GM18867 (cell line): Measurements from ENCODE around the gene DRAM1.

Experiments used
- ATAC-seq: cut with Tn5 transposase; IDR thresholded peaks from one replicate; pipeline ENCODE4 v1.9.1; 2021; ENCODE audit warnings: mild to moderate bottlenecking, moderate library complexity; ENCODE audit not compliant: unreplicated experiment

The DRAM1 gene

DNA sequence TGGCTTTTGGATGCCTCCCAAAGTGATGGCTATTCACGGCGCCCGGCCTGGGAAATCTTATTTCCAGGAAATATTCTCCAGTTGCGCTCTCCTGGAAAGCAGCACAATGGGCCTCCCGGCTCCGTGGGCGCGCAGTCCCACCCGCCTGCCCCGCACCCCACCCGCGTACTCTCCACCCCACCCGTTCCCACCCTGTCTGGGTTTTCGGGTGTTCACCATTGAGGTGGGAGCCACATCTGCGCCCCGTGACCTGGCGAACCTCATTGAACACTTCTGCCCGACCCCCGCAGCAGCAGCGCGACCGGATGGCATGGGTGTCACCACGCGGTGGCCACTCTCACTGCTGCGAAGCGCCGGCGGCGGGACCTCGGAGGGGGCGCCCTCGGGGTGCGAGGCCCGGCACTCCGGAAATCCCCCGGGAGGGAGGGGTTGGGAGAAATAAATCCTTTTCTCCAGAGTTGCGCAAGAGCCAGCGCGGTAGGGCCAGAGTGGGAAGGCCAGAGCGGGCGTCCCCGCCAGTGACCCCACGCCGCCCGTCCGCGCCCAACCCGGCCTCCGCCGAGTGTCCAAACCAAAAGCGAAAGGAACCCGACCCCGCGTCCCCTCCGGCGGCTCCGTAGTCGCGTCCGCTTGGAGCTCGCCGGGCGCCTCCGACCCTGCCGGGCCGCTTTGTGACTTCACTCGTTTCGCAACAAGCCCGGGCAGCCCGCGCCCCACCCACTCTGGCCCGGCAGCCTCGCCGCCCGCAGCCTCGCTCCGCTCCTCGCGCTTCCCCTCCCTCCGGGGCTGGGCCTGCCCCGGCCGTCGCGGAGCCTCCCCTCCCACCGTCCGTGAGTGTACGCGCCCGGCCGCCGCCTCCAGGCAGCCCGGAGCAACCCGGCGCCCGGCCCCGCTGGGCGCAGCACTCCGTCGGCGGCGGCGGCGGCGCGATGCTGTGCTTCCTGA lies at the start of gene DRAM1:
DRAM1 (plus strand) TSS at position 720 of the 945 bp plus-strand sequence; CDS start at position 930, 210 bp downstream.
- ATAC-seq = peak; percentile 89

- no peak for ATAC-seq
Observed at GRCh38 chr12:101828463-101829196, 48.8 kb upstream of the DRAM1 start.

DNA sequence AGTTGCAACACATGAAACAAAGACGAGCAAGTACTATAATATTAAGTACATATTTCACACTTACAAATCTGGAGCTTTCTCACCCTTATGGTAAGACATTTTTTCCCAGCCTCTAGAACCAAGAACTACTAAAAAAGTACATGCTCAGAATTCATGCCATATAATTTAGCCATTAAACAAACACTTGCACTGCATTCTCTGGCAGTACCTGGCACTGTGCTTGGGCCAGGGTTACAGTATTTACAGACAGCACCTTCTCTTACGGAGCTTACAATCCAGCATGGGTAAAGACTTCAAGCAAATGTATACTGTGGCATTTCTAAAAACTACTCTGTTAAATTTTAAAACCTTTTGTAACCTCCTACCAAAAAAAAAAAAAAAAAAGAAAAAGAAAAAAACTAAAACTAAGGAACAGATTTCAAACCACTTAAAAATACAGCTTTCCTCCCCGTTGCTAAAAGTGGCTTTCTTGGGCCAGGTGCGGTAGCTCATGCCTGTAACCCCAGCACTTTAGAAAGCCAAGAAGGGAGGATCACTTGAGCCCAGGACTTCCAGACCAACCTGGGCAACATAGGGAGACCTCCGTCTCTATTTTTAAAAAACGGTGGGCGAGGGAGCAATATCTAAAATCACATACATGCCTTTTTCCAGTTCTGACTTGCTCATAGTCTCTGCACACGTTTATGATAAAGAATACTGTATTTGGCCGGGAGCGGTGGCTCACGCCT lies 47.6 kb upstream of the DRAM1 start:
- ATAC-seq = no peak

- peak; percentile 94 for ATAC-seq
Observed at GRCh38 chr12:101830367-101831325, 46.7 kb upstream of the DRAM1 start, which contains the start of gene GNPTAB. Gene GNPTAB (minus strand): TSS chr12:101830959. CDS start chr12:101830675, 284 bp downstream.

- no peak for ATAC-seq
Observed at GRCh38 chr12:101832030-101832429, 45.4 kb upstream of the DRAM1 start.

GRCh38 chr12:101838628-101839323 lies 38.6 kb upstream of the DRAM1 start:
- peak; percentile 42 for ATAC-seq

DNA sequence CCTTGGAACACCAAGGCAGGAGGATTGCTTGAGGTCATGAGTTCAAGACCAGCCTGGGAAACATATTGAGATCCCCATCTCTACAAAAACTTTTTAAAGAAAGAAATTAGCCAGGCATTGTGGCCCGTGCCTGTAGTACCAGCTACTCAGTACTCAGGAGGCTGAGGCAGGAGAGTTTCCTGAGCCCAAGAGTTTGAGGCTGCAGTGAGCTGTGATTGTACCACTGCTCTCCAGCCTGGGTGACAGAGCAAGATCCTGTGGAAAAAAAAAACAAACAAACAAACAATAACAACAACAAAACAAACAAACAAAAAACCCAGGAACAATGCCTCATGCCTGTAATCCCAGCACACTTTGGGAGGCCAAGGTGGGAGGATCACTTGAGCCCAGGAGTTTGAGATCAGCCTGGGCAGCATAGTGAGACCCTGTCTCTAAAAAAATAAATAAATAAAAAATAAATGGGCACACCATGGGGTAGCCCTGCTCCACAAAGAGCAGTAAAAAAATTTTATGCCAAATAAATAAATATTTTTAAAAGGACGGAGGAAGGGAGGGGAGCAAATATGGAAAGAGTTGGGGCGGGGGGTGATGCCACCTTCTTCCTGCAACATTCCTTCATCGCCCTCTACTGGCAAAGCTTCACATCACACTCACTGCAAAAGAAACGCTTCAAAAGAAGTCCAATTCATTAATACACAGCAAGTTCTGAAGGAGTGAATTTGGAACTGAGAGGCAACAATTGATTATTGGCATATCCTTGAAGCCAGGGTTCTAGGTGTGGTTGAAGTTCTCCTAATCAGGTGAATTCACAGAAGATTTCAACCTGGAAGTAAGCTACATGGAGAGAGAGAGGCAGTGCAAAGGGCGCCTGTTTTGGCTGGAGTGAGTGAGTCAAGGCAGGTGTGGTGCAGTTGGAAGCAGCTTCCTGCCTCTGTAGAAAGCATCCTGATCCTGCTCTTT lies 37.8 kb upstream of the DRAM1 start:
- ATAC-seq = peak; percentile 68

DNA sequence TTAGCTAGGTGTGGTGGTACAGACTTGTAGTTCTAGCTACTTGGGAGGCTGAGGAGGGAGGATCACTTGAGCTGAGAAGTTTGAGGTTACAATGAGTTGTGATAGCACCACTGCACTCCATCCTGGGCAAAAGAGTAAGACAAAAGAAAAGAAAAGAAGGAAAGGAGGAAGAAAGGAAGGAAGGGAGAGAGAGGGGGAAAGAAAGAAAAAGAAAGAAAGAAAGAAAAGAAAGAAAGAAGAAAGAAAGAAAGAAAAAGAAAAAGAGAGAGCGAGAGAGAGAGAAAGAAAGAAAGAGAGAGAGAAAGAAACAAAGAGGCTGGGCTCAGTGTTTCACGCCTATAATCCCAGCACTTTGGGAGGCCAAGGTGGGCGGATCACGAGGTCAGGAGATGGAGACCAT lies 36.3 kb upstream of the DRAM1 start:
- no peak for ATAC-seq

DNA sequence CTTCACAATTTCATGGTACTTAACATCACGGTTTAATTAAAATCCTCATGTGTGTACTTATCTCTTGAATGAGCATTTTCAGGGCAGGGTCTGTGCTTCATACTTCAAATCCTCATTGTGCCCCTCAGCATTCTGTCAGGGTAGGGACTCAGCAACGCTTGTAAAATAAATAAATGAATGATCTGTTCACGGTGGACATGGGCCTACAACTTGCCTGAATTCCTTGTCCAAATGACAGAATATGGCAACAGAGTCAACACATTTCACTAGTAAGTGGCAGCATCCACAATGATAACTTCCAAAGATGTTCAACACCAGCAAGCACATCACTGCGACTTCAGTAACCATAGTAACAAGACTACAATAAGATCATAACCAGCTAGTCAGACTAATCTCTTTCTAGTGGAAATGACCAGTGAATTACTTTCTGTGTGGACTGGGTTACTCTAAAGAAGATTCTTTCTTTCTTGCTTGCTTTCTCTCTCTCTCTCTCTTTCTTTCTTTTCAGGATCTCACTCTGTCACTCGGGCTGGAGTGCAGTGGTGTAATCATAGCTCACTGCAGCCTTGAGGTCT lies 32.2 kb upstream of the DRAM1 start:
- no peak for ATAC-seq

DNA sequence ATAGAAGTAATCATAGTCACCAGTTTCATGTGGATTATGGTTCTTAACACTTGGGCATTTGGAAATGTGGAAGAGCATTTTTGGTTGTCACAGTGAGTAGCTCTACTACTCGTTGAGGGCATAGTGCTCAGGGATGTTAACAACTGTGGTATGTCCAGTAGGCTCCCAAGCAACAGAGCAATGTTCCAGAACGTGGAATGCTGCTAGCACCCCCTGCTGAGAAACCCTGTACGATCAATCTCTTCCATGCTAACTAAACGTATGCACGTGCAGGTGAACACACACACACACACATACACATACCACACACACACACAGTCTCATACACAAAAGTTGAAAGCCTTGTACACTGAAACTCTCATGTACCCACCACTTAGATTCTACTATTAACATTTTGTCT lies 30.1 kb upstream of the DRAM1 start:
- ATAC-seq = no peak

- ATAC-seq = no peak
Observed at GRCh38 chr12:101850199-101850598, 27.2 kb upstream of the DRAM1 start.

DNA sequence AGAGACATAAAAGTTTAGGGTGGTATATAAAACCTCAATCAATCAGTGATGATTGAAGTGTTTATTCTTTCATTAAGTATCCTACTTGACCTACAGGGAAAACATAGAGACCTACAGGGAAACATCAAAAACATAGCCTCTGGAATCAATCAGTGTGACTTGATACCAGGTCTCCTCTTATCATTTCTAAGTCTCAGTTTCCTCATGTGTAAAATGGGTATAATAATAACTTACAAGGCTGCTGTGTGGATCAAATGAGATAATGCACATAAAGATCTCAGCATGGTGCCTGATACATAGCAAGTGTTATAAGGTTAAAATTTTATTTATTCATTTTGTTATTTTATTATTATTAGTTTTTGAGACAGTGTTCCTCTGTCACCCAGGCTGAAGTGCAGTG lies 24.4 kb upstream of the DRAM1 start:
- ATAC-seq = no peak

GRCh38 chr12:101854747-101855146 lies 22.6 kb upstream of the DRAM1 start:
- ATAC-seq = peak; percentile 53

- ATAC-seq = no peak
Observed at GRCh38 chr12:101855364-101855884, 22.0 kb upstream of the DRAM1 start.

DNA sequence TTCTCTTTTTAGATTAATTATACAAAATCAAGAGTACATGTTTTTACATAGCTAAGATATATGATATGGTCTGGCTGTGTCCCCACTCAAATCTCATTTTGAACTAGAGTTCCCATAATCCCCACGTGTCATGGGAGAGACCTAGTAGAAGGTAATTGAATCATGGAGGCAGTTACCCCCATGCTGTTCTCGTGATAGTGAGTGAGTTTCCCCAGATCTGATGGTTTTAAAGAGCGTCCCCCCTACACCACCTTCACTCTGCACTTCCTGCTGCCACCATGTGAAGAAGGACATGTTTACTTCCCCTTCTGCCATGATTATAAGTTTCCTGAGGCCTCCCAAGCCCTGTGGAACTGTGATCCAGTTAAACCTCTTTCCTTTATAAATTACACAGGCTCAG lies 21.4 kb upstream of the DRAM1 start:
- no peak for ATAC-seq

DNA sequence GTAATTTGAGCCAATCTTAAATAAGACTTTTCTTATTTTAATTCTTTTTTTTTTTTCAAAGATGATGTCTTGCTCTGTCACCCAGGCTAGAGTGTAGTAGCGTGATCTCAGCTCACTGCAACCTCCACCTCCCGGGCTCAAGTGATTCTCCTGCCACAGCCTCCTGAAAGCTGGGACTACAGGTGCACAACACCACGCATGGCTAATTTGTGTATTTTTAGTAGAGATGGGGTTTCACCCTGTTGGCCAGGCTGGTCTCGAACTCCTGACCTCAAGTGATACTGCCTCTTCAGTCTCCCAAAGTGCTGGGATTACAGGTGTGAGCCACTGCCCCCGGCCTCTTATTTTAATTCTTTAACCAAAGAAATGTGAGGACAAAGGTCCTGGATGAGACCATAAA lies 20.8 kb upstream of the DRAM1 start:
- ATAC-seq = peak; percentile 16

- ATAC-seq = peak; percentile 38
Observed at GRCh38 chr12:101857043-101857558, 20.3 kb upstream of the DRAM1 start.
